ENCODE results near the gene KCNT1. TPM values are rescaled to one million over a fixed set of nuclear protein-coding genes. Genes with fewer than 3 reads are reported as not detected.

KCNT1 gene
- total and polyA plus RNA-seq, 2 donors (not counting 3 experiments of a cell fraction or from before 2014, with no cell fraction given) = not detected

DNA sequence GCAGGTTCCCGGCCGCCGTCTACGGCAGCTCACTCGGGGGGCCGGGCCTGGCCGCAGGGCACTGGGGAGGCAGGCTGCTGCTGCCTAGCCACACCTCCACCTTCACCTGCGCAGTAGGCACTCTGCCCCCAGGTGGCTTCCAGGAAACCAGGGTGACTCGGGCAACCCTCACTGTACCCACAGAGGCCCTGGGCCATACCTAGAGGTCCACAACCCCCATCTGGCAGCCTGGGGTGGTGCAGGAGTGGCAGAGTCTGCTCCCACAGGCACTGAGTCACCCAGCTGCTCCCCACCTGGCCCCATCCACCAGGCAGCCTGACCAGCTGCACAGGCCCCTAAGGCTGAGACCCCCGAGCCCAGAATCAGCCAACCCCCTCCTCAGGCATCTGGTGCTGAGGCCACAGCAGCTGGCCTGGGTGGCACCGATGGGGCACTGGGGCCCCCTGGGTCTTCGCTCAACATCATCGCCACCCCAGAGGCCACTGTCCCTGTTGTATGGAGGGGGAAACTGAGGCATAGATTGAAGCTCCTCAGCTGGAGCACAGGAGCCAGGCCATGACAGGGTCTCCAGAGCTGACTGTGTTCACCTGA is 70.2 kb downstream of the KCNT1 start:
- BruUV-seq (replicated peaks) = no TSS peak
- Histone ChIP-seq H3K27ac (ENCODE audit: insufficient read depth, low read depth, low read length) (no peak overlapping the region), H3K4me2 (ENCODE audit: insufficient read depth, low read length) (no peak overlapping the region), H3K9me3 (replicated peaks; ENCODE audit: control insufficient read depth, insufficient read depth, low read length) (no peaks in the 10 kb centered on the region), H4K20me1 (replicated peaks; ENCODE audit: control insufficient read depth, extremely low read depth, insufficient read depth, low read length) (no peaks in the 10 kb centered on the region), H3K4me1 (ENCODE audit: control insufficient read depth, extremely low read depth, insufficient read depth, low read length) (no peaks in the 10 kb centered on the region), H3K4me3 (replicated peaks in 1 of 3; ENCODE audit: insufficient read depth in 1 of 3, low read depth in 1 of 3, low read length in 3 of 3) (no peak overlapping the region), H3K9ac (replicated peaks; ENCODE audit: extremely low read depth, insufficient read depth, low read length) (no peak overlapping the region), H3K79me2 (ENCODE audit: control insufficient read depth, insufficient read depth, low read length) (no peaks in the 10 kb centered on the region), H3K27me3 (ENCODE audit: control insufficient read depth in 2 of 2, insufficient read depth in 2 of 2, low read length in 2 of 2) (no peaks in the 10 kb centered on the region), H2AFZ (ENCODE audit: low read depth, low read length) (no peak overlapping the region), H3K36me3 (ENCODE audit: control insufficient read depth in 2 of 2, extremely low read depth in 1 of 2, insufficient read depth in 2 of 2, low read length in 2 of 2) (no peaks in the 10 kb centered on the region), H3K9me1 (replicated peaks; ENCODE audit: control insufficient read depth, extremely low read depth, insufficient read depth, low read length) (no peaks in the 10 kb centered on the region)
- dilution Hi-C loops (cut with MboI; ENCODE audit: extremely low pct_ligation_motif_present, low sequenced_read_pairs) (no loop called here), intact Hi-C loops (cut with micrococcal nuclease) (no loop called here)
- TF ChIP-seq JUN (IDR thresholded peaks at IDR 0.05; ENCODE audit: borderline replicate concordance, insufficient read depth, insufficient read length, low read depth) = no peak
- no peak for TF ChIP-seq FOS (IDR thresholded peaks at IDR 0.05; ENCODE audit: borderline replicate concordance, insufficient read depth, low read length)
- TF ChIP-seq POLR2AphosphoS5 (IDR thresholded peaks at IDR 0.05; ENCODE audit: insufficient read depth, low read depth, low read length) = no peak
- TF ChIP-seq, protein P1, sequence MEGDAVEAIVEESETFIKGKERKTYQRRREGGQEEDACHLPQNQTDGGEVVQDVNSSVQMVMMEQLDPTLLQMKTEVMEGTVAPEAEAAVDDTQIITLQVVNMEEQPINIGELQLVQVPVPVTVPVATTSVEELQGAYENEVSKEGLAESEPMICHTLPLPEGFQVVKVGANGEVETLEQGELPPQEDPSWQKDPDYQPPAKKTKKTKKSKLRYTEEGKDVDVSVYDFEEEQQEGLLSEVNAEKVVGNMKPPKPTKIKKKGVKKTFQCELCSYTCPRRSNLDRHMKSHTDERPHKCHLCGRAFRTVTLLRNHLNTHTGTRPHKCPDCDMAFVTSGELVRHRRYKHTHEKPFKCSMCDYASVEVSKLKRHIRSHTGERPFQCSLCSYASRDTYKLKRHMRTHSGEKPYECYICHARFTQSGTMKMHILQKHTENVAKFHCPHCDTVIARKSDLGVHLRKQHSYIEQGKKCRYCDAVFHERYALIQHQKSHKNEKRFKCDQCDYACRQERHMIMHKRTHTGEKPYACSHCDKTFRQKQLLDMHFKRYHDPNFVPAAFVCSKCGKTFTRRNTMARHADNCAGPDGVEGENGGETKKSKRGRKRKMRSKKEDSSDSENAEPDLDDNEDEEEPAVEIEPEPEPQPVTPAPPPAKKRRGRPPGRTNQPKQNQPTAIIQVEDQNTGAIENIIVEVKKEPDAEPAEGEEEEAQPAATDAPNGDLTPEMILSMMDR (IDR thresholded peaks at IDR 0.05; ENCODE audit: extremely low read depth in 1 of 2, insufficient read depth in 1 of 2, low read depth in 1 of 2, low read length in 2 of 2) = no peak
- TF ChIP-seq MAX (IDR thresholded peaks at IDR 0.05; ENCODE audit: insufficient read depth, insufficient read length) = no peak
- TF ChIP-seq GATA2 (IDR thresholded peaks at IDR 0.05; ENCODE audit: insufficient read depth, insufficient read length, low read depth, low read length) = no peak
- FAIRE-seq (no peak), DNase-seq (ENCODE audit: low read depth, low spot score) (no peak)
- POLR2A ChIA-PET = no interaction called here
- CTCF ChIA-PET = no interaction called here
